ENCODE data around the gene INTS13.
"Not testable (repeated sequence)": the region's sequence is repeated elsewhere in the genome, so short reads cannot be mapped to it uniquely, and the experiment has no call there.

Gene INTS13

GRCh38 chr12:26906024-26906423, 31.8 kb downstream of the INTS13 start:
- TF ChIP-seq CTCF (IDR thresholded peaks at IDR 0.05; ENCODE audit: unreplicated experiment in 3 of 3), result no peak
- H3K27me3 Mint-ChIP-seq (ENCODE audit: low read depth), result no peaks in the 10 kb centered on the region
- no peaks in the 10 kb centered on the region for H3K4me1 Mint-ChIP-seq
- H3K27ac Mint-ChIP-seq, result no peak overlapping the region
- peaks cover 18% of the 10 kb centered on the region for H3K9me3 Mint-ChIP-seq
- peaks cover 71% of the 10 kb centered on the region for H3K36me3 Mint-ChIP-seq (ENCODE audit: low read depth)
- no peak overlapping the region for H3K4me3 Mint-ChIP-seq

- H3K4me1 Mint-ChIP-seq; H3K27me3 Mint-ChIP-seq (ENCODE audit: low read depth); H3K4me3 Mint-ChIP-seq; H3K27ac Mint-ChIP-seq: not testable (repeated sequence)
- peaks cover 27% of the 10 kb centered on the region for H3K9me3 Mint-ChIP-seq
- peaks cover 79% of the 10 kb centered on the region for H3K36me3 Mint-ChIP-seq (ENCODE audit: low read depth)
Observed at GRCh38 chr12:26903396-26903795, 34.4 kb downstream of the INTS13 start.

DNA sequence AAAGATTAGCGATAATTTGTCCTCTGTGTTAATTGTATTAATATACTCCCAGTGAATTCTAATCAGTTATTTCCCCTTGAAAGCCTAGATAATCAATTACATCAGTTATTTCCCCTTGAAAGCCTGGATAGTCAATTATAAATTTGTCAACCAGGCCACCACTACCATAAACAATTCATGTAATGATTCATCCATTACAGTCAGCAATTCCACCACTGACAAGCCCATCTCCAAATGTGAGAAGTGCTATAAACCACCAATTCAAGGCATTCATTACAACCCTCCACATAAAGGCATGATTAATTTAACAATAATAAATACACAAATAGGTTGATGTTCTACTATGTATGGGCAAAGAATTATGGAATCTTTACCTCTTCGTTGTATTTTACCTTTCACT, 40.9 kb downstream of the INTS13 start:
- no peak for TF ChIP-seq CTCF (IDR thresholded peaks at IDR 0.05; ENCODE audit: unreplicated experiment in 3 of 3)
- H3K4me3 Mint-ChIP-seq, result no peak overlapping the region
- peaks cover 14% of the 10 kb centered on the region for H3K9me3 Mint-ChIP-seq
- no peaks in the 10 kb centered on the region for H3K27me3 Mint-ChIP-seq (ENCODE audit: low read depth)
- peaks cover 37% of the 10 kb centered on the region for H3K36me3 Mint-ChIP-seq (ENCODE audit: low read depth)
- no peaks in the 10 kb centered on the region for H3K4me1 Mint-ChIP-seq
- H3K27ac Mint-ChIP-seq, result no peak overlapping the region

GRCh38 chr12:26895672-26896071, 42.1 kb downstream of the INTS13 start:
- no peaks in the 10 kb centered on the region for H3K4me1 Mint-ChIP-seq
- peaks cover 25% of the 10 kb centered on the region for H3K36me3 Mint-ChIP-seq (ENCODE audit: low read depth)
- TF ChIP-seq CTCF (IDR thresholded peaks at IDR 0.05; ENCODE audit: unreplicated experiment in 3 of 3), result no peak
- H3K4me3 Mint-ChIP-seq, result no peak overlapping the region
- peaks cover 6% of the 10 kb centered on the region for H3K9me3 Mint-ChIP-seq
- H3K27me3 Mint-ChIP-seq (ENCODE audit: low read depth), result no peaks in the 10 kb centered on the region
- H3K27ac Mint-ChIP-seq, result no peak overlapping the region

DNA sequence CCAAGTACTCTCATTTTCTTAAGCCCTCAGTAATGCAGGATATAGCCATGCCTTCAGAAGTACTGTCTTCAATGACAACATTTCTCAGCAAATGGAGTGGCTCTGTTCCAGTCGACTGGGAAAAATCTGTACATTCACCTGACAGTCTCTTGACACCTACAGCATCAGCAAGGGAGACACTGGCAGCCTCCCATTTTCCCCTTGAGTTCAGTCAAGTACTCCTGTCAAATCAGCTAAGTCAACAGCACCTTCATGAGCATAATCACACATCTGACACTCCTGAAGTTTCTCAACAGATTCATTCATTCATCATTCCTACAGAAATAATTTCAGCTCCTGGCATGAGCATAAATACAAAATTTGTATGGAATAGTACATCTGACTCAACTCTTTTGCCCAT, 46.1 kb downstream of the INTS13 start:
- Mint-ChIP-seq H3K27me3 (ENCODE audit: low read depth) (no peaks in the 10 kb centered on the region), H3K4me1 (no peaks in the 10 kb centered on the region), H3K4me3 (no peak overlapping the region), H3K9me3 (no peaks in the 10 kb centered on the region), H3K27ac (no peak overlapping the region), H3K36me3 (ENCODE audit: low read depth) (no peaks in the 10 kb centered on the region)
- TF ChIP-seq CTCF (IDR thresholded peaks at IDR 0.05; ENCODE audit: unreplicated experiment in 3 of 3), result no peak

GRCh38 chr12:26890784-26891183, 47.0 kb downstream of the INTS13 start:
- Mint-ChIP-seq H3K4me1 (no peaks in the 10 kb centered on the region), H3K27ac (no peak overlapping the region)
- TF ChIP-seq CTCF (IDR thresholded peaks at IDR 0.05; ENCODE audit: unreplicated experiment in 3 of 3), result no peak

More at GRCh38 chr12:26890784-26891183, 47.0 kb downstream of the INTS13 start:
- H3K9me3 Mint-ChIP-seq, result no peaks in the 10 kb centered on the region
- no peaks in the 10 kb centered on the region for H3K36me3 Mint-ChIP-seq (ENCODE audit: low read depth)
- no peak overlapping the region for H3K4me3 Mint-ChIP-seq
- H3K27me3 Mint-ChIP-seq (ENCODE audit: low read depth), result no peaks in the 10 kb centered on the region
